NCI-H2171 (cell line): ENCODE measurements around the gene LRCH1.
"Not testable (repeated sequence)": the region's sequence is repeated elsewhere in the genome, so short reads cannot be mapped to it uniquely, and the experiment has no call there.

Experiments used
- DNase-seq: peaks from one replicate; lab custom pipeline; 2025; lab: John Stamatoyannopoulos, UW

LRCH1 gene

GRCh38 chr13:46552889-46553520, at the start of gene LRCH1:
TSS of gene LRCH1 (plus strand) at chr13:46553170. CDS start at chr13:46553397, 227 bp downstream.
- DNase-seq = peak; percentile 71

- no peak for DNase-seq
These were observed 48.9 kb upstream of the LRCH1 start for GRCh38 chr13:46504036-46504435.

- no peak for DNase-seq
These were observed 45.0 kb upstream of the LRCH1 start for GRCh38 chr13:46507981-46508380.

- DNase-seq = no peak
These were observed 43.0 kb upstream of the LRCH1 start for GRCh38 chr13:46509981-46510380.

GRCh38 chr13:46515803-46516202, 37.2 kb upstream of the LRCH1 start:
- DNase-seq = no peak

- peak; percentile 73 for DNase-seq
These were observed 36.2 kb upstream of the LRCH1 start for GRCh38 chr13:46516599-46517338.

GRCh38 chr13:46517748-46518147, 35.2 kb upstream of the LRCH1 start:
- not testable (repeated sequence) for DNase-seq

- DNase-seq = no peak
These were observed 33.8 kb upstream of the LRCH1 start for GRCh38 chr13:46519182-46519581.

GRCh38 chr13:46520166-46520565, 32.8 kb upstream of the LRCH1 start:
- DNase-seq = no peak

GRCh38 chr13:46521486-46521885, 31.5 kb upstream of the LRCH1 start:
- no peak for DNase-seq

- peak; percentile 30 for DNase-seq
These were observed 30.8 kb upstream of the LRCH1 start for GRCh38 chr13:46521921-46522747.

GRCh38 chr13:46522748-46523030, 30.3 kb upstream of the LRCH1 start:
- DNase-seq = no peak

GRCh38 chr13:46523972-46524752, 28.8 kb upstream of the LRCH1 start:
- no peak for DNase-seq

GRCh38 chr13:46526100-46526735, 26.8 kb upstream of the LRCH1 start:
- no peak for DNase-seq

GRCh38 chr13:46526740-46527139, 26.2 kb upstream of the LRCH1 start:
- no peak for DNase-seq

GRCh38 chr13:46527237-46527636, 25.7 kb upstream of the LRCH1 start:
- DNase-seq = no peak

GRCh38 chr13:46529216-46529919, 23.6 kb upstream of the LRCH1 start:
- DNase-seq = no peak

- DNase-seq = no peak
These were observed 22.7 kb upstream of the LRCH1 start for GRCh38 chr13:46530084-46530935.

GRCh38 chr13:46531953-46532352, 21.0 kb upstream of the LRCH1 start:
- no peak for DNase-seq

GRCh38 chr13:46535002-46535401, 18.0 kb upstream of the LRCH1 start:
- DNase-seq = no peak
